GM21619 (cell line): ENCODE measurements around the gene ZG16B.

Experiments used
- ATAC-seq: cut with Tn5 transposase; IDR thresholded peaks from one replicate; pipeline ENCODE4 v1.9.1; 2021; ENCODE audit not compliant: unreplicated experiment

The ZG16B gene

GRCh38 chr16:2829501-2830354, at the start of gene ZG16B:
TSS of gene ZG16B (plus strand) at chr16:2830303. CDS start at chr16:2830442, 139 bp downstream.
- ATAC-seq = no peak

- ATAC-seq = no peak
Measured at GRCh38 chr16:2782583-2783351, 47.3 kb upstream of the ZG16B start.

- no peak for ATAC-seq
Measured at GRCh38 chr16:2783581-2784357, 46.3 kb upstream of the ZG16B start.

- ATAC-seq = no peak
Measured at GRCh38 chr16:2784358-2785100, 45.6 kb upstream of the ZG16B start.

GRCh38 chr16:2785101-2785991, 44.8 kb upstream of the ZG16B start:
- ATAC-seq = no peak

- no peak for ATAC-seq
Measured at GRCh38 chr16:2786061-2786825, 43.9 kb upstream of the ZG16B start.

GRCh38 chr16:2786826-2787151, 43.3 kb upstream of the ZG16B start:
- no peak for ATAC-seq

- ATAC-seq = no peak
Measured at GRCh38 chr16:2787406-2787805, 42.7 kb upstream of the ZG16B start, which contains the start of gene PRSS33. TSS of gene PRSS33 (minus strand) at chr16:2787560. CDS start at chr16:2786547, 1,013 bp downstream.

GRCh38 chr16:2787961-2788360, 42.1 kb upstream of the ZG16B start:
- ATAC-seq = no peak

GRCh38 chr16:2790631-2791030, 39.5 kb upstream of the ZG16B start:
- ATAC-seq = no peak

- ATAC-seq = no peak
Measured at GRCh38 chr16:2791174-2791573, 38.9 kb upstream of the ZG16B start.

GRCh38 chr16:2792940-2793339, 37.2 kb upstream of the ZG16B start:
- ATAC-seq = no peak

GRCh38 chr16:2795395-2796143, 34.5 kb upstream of the ZG16B start:
- ATAC-seq = no peak

GRCh38 chr16:2798723-2799204, 31.3 kb upstream of the ZG16B start:
- no peak for ATAC-seq

GRCh38 chr16:2799205-2799858, 30.8 kb upstream of the ZG16B start:
- ATAC-seq = no peak

- ATAC-seq = no peak
Measured at GRCh38 chr16:2799859-2800226, 30.3 kb upstream of the ZG16B start.

GRCh38 chr16:2803545-2804195, 26.4 kb upstream of the ZG16B start:
- ATAC-seq = no peak
